ENCODE measurements around the gene ASCL4.

DNA sequence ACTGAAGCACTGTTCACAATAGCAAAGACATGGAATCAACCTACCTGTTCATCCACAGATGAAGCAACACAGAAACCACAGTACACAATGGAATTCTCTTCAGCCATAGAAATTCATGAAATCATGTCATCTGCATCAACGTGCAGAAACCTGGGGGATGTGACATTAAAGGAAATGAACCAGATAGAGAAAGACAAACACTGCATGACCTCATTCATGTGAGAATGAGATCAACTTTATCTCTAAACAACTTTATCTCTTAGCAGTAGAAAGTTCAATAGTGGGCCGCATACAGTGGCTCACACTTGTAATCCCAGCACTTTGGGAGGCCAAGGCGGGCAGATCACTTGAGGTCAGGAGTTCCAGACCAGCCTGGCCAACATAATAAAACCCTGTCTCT lies 19.9 kb downstream of the ASCL4 start:
- TF ChIP-seq MTA1 (CRISPR knock-in tag; IDR thresholded peaks at IDR 0.05; ENCODE audit: borderline replicate concordance) (no peak), SNAPC4 (CRISPR knock-in tag; IDR thresholded peaks at IDR 0.05) (no peak), MATR3 (CRISPR knock-in tag; IDR thresholded peaks at IDR 0.05) (no peak), KAT8 (CRISPR knock-in tag; IDR thresholded peaks at IDR 0.05) (no peak), THAP9 (CRISPR knock-in tag; IDR thresholded peaks at IDR 0.05; ENCODE audit: borderline replicate concordance) (no peak), SMAD3 (CRISPR knock-in tag; IDR thresholded peaks at IDR 0.05) (no peak), POLR2A (IDR thresholded peaks at IDR 0.05; ENCODE audit: insufficient read depth in 1 of 2, low read depth in 2 of 2, low read length in 2 of 2) (no peak)
- TF ChIP-seq, protein P1, sequence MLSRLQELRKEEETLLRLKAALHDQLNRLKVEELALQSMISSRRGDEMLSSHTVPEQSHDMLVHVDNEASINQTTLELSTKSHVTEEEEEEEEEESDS (CRISPR knock-in tag; IDR thresholded peaks at IDR 0.05; ENCODE audit: borderline replicate concordance): no peak
- TF ChIP-seq, protein P2, sequence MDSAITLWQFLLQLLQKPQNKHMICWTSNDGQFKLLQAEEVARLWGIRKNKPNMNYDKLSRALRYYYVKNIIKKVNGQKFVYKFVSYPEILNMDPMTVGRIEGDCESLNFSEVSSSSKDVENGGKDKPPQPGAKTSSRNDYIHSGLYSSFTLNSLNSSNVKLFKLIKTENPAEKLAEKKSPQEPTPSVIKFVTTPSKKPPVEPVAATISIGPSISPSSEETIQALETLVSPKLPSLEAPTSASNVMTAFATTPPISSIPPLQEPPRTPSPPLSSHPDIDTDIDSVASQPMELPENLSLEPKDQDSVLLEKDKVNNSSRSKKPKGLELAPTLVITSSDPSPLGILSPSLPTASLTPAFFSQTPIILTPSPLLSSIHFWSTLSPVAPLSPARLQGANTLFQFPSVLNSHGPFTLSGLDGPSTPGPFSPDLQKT (CRISPR knock-in tag; IDR thresholded peaks at IDR 0.05; ENCODE audit: borderline replicate concordance): no peak
